ENCODE data around the gene TUBB2B.
"Not testable (repeated sequence)": the region's sequence is repeated elsewhere in the genome, so short reads cannot be mapped to it uniquely, and the experiment has no call there.

TUBB2B gene

GRCh38 chr6:3209114-3210023 lies 18.1 kb downstream of the TUBB2B start:
- no peak for DNase-seq

- no peak for DNase-seq
These were observed 18.7 kb downstream of the TUBB2B start for GRCh38 chr6:3208775-3209113.

GRCh38 chr6:3208098-3208774 lies 19.2 kb downstream of the TUBB2B start:
- no peak for DNase-seq

- no peak for DNase-seq
These were observed 21.0 kb downstream of the TUBB2B start for GRCh38 chr6:3206339-3207015.

GRCh38 chr6:3205913-3206312 lies 21.5 kb downstream of the TUBB2B start:
- DNase-seq: no peak

- DNase-seq: no peak
These were observed 22.5 kb downstream of the TUBB2B start for GRCh38 chr6:3204921-3205320.

GRCh38 chr6:3202999-3203696 lies 24.3 kb downstream of the TUBB2B start:
- DNase-seq: no peak

GRCh38 chr6:3201388-3201787 lies 26.1 kb downstream of the TUBB2B start:
- DNase-seq: no peak

GRCh38 chr6:3200682-3201081 lies 26.8 kb downstream of the TUBB2B start:
- DNase-seq: no peak

GRCh38 chr6:3199382-3199781 lies 28.1 kb downstream of the TUBB2B start:
- no peak for DNase-seq

- DNase-seq: not testable (repeated sequence)
These were observed 29.7 kb downstream of the TUBB2B start for GRCh38 chr6:3197734-3198133.

GRCh38 chr6:3196770-3197169 lies 30.7 kb downstream of the TUBB2B start:
- no peak for DNase-seq

- no peak for DNase-seq
These were observed 31.6 kb downstream of the TUBB2B start for GRCh38 chr6:3195695-3196497.

- no peak for DNase-seq
These were observed 32.1 kb downstream of the TUBB2B start for GRCh38 chr6:3195420-3195694.

GRCh38 chr6:3194535-3195419 lies 32.7 kb downstream of the TUBB2B start:
- no peak for DNase-seq

GRCh38 chr6:3193102-3193849 lies 34.2 kb downstream of the TUBB2B start:
- no peak for DNase-seq

- DNase-seq: no peak
These were observed 36.7 kb downstream of the TUBB2B start for GRCh38 chr6:3190779-3191178.

GRCh38 chr6:3190056-3190455 lies 37.4 kb downstream of the TUBB2B start:
- no peak for DNase-seq

- not testable (repeated sequence) for DNase-seq
These were observed 38.3 kb downstream of the TUBB2B start for GRCh38 chr6:3189192-3189591.

- DNase-seq: no peak
These were observed 39.2 kb downstream of the TUBB2B start for GRCh38 chr6:3188262-3188661.

GRCh38 chr6:3186974-3187382 lies 40.5 kb downstream of the TUBB2B start:
- DNase-seq: no peak
